GM12878 (cell line): ENCODE results near the gene MMP14. TPM values are rescaled to one million over a fixed set of nuclear protein-coding genes. Genes with fewer than 3 reads are reported as not detected.

ENCODE experiments used
- ATAC-seq: fragments of 200-7000 bp; cut with Tn5 transposase; 3 replicates; pipeline ENCODE4 v1.9.1; 2020; ENCODE audit warnings: mild to moderate bottlenecking, moderate library complexity
- BruUV-seq: library from RNA; stranded (reverse); fragments of 400-500 nt; replicated peaks from 2 replicates; lab custom pipeline; 2021; lab: Mats Ljungman, UMichigan
- CTCF ChIA-PET: fragments of 300-600 bp; sonication (Branson Sonifier 250); formaldehyde crosslinking; extraction: SDS; loops from one replicate; lab custom pipeline; 2021; ENCODE audit warnings: inconsistent platforms; lab: Yijun Ruan, JAX
- POLR2A ChIA-PET: fragments of 350-600 bp; formaldehyde crosslinking; extraction: SDS; loops from one replicate; lab custom pipeline; 2021; ENCODE audit warnings: inconsistent platforms; lab: Charles Lee
- RAD21 ChIA-PET: fragments of 300-600 bp; sonication (Branson Sonifier 250); formaldehyde crosslinking; loops from one replicate; lab custom pipeline; 2023; ENCODE audit warnings: antibody characterized with exemption; ENCODE audit not compliant: unreplicated experiment; lab: Charles Lee
- SMC1A ChIA-PET: fragments of 300-600 bp; sonication (Branson Sonifier 250); formaldehyde crosslinking; loops from one replicate; lab custom pipeline; 2023; ENCODE audit not compliant: unreplicated experiment, uncharacterized antibody; lab: Charles Lee
- DNase-seq: peaks from one replicate; pipeline ENCODE4 v3.0.0-alpha.2; 2011; ENCODE audit warnings: low read depth, low spot score
- FAIRE-seq: peaks from 3 replicates; lab custom pipeline; 2011; peaks lifted over from hg19 to GRCh38; lab: Jason Lieb, UNC
- H2AFZ ChIP-seq: 2 replicates; pipeline ENCODE4 v1.6.0; 2011; ENCODE audit warnings: low read depth, low read length, control low read depth; ENCODE audit not compliant: control insufficient read depth
- H3K27ac ChIP-seq: 2 replicates; pipeline ENCODE4 v1.5.1; 2011; ENCODE audit warnings: control low read depth; ENCODE audit not compliant: control insufficient read depth, insufficient read depth
- H3K27me3 ChIP-seq, 2 experiments: replicated peaks in 1 of 2; 2 replicates each; pipeline versions ENCODE4 v1.6.0 to v1.6.1; 2011; ENCODE audit warnings: low read length in 1 of 2; ENCODE audit not compliant: control insufficient read depth in 2 of 2, insufficient read depth in 2 of 2
- H3K36me3 ChIP-seq, 2 experiments: 2 replicates each; pipeline ENCODE4 v1.5.1; 2011; ENCODE audit warnings: low read length in 1 of 2; ENCODE audit not compliant: control insufficient read depth in 2 of 2, insufficient read depth in 2 of 2
- H3K4me1 ChIP-seq: 2 replicates; pipeline ENCODE4 v1.6.1; 2011; ENCODE audit warnings: mild to moderate bottlenecking, low read length, moderate library complexity, mixed read lengths; ENCODE audit not compliant: control insufficient read depth, insufficient read depth
- H3K4me2 ChIP-seq: 2 replicates; pipeline ENCODE4 v1.6.0; 2011; ENCODE audit warnings: control low read depth; ENCODE audit not compliant: control insufficient read depth, insufficient read depth
- H3K4me3 ChIP-seq: fragments of 200-600 bp; sonication (generic); 2 replicates; pipeline ENCODE4 v1.5.1; 2016
- H3K79me2 ChIP-seq: 2 replicates; pipeline ENCODE4 v1.6.0; 2011; ENCODE audit warnings: low read length; ENCODE audit not compliant: control insufficient read depth, insufficient read depth
- H3K9ac ChIP-seq: 2 replicates; pipeline ENCODE4 v1.8.0; 2011; ENCODE audit warnings: low read length, control low read depth, mixed read lengths; ENCODE audit not compliant: control insufficient read depth, insufficient read depth
- H3K9me3 ChIP-seq: replicated peaks from 3 replicates; pipeline ENCODE4 v1.5.1; 2011; ENCODE audit warnings: mild to moderate bottlenecking, low read length; ENCODE audit not compliant: control insufficient read depth, insufficient read depth
- H4K20me1 ChIP-seq: 2 replicates; pipeline ENCODE4 v1.6.0; 2011; ENCODE audit not compliant: control insufficient read depth, insufficient read depth
- ATF3 ChIP-seq: IDR thresholded peaks from 2 replicates; pipeline ENCODE4 v1.6.1; 2011; ENCODE audit warnings: low read depth, mild to moderate bottlenecking, low read length, moderate library complexity, borderline replicate concordance; ENCODE audit errors: extremely low read depth
- ATF7 ChIP-seq: fragments of 450-650 bp; IDR thresholded peaks from 2 replicates; pipeline ENCODE4 v1.6.1; 2016; ENCODE audit warnings: low read depth, mild to moderate bottlenecking
- BACH1 ChIP-seq: fragments of 450-650 bp; IDR thresholded peaks from 2 replicates; pipeline ENCODE4 v1.6.1; 2017; ENCODE audit warnings: mild to moderate bottlenecking, borderline replicate concordance
- CTCF ChIP-seq, 3 experiments: IDR thresholded peaks in 2 of 3; conservative IDR thresholded peaks in 1 of 3; 2 replicates each; pipeline ENCODE4 v1.5.1; 2011; ENCODE audit warnings: low read depth in 3 of 3, low read length in 3 of 3, mild to moderate bottlenecking in 3 of 3, control low read depth in 2 of 3, moderate library complexity in 2 of 3, inconsistent platforms in 1 of 3, mixed read lengths in 1 of 3; ENCODE audit not compliant: control insufficient read depth in 2 of 3, insufficient read depth in 1 of 3; ENCODE audit errors: extremely low read depth in 1 of 3
- E2F4 ChIP-seq: IDR thresholded peaks from 2 replicates; pipeline ENCODE4 v1.6.1; 2012; ENCODE audit warnings: low read depth, low read length, improper control_type of control experiment
- KAT2A ChIP-seq: conservative IDR thresholded peaks from 2 replicates; pipeline ENCODE4 v1.6.1; 2011; ENCODE audit warnings: low read depth, low read length; ENCODE audit not compliant: control insufficient read depth
- NBN ChIP-seq: fragments of 450-650 bp; IDR thresholded peaks from 2 replicates; pipeline ENCODE4 v1.6.1; 2016
- NFXL1 ChIP-seq: fragments of 450-650 bp; IDR thresholded peaks from 2 replicates; pipeline ENCODE4 v1.6.1; 2017; ENCODE audit warnings: antibody characterized with exemption, mild to moderate bottlenecking, borderline replicate concordance
- PAX8 ChIP-seq: fragments of 450-650 bp; IDR thresholded peaks from 2 replicates; pipeline ENCODE4 v1.6.1; 2017; ENCODE audit warnings: mild to moderate bottlenecking, moderate library complexity
- PKNOX1 ChIP-seq: fragments of 450-650 bp; IDR thresholded peaks from 2 replicates; pipeline ENCODE4 v1.6.1; 2016; ENCODE audit warnings: mild to moderate bottlenecking
- RELA ChIP-seq: fragments of 450-650 bp; IDR thresholded peaks from 2 replicates; pipeline ENCODE4 v1.8.0; 2014; ENCODE audit warnings: borderline replicate concordance; ENCODE audit not compliant: partially characterized antibody
- RUNX3 ChIP-seq: IDR thresholded peaks from 2 replicates; pipeline ENCODE4 v1.6.1; 2012; ENCODE audit warnings: low read length, inconsistent platforms
- SMARCA5 ChIP-seq: fragments of 450-650 bp; IDR thresholded peaks from 2 replicates; pipeline ENCODE4 v1.6.1; 2017; ENCODE audit warnings: mild to moderate bottlenecking
- SPI1 ChIP-seq: IDR thresholded peaks from 2 replicates; pipeline ENCODE4 v1.6.1; 2011; ENCODE audit warnings: low read depth, mild to moderate bottlenecking, low read length, moderate library complexity, borderline replicate concordance; ENCODE audit not compliant: insufficient read depth
- ZBTB33 ChIP-seq: fragments of 450-650 bp; IDR thresholded peaks from 2 replicates; pipeline ENCODE4 v1.6.1; 2017; ENCODE audit warnings: mild to moderate bottlenecking
- ZNF207 ChIP-seq: fragments of 450-650 bp; IDR thresholded peaks from 2 replicates; pipeline ENCODE4 v1.6.1; 2014; ENCODE audit warnings: antibody characterized with exemption, mild to moderate bottlenecking, borderline replicate concordance
- WGBS: methylation state at CpG from one replicate; pipeline ENCODE4 v1.1.6; 2016; ENCODE audit warnings: low lambda C conversion rate; ENCODE audit not compliant: insufficient replicate concordance, insufficient coverage; ENCODE audit errors: missing lambda C conversion rate; 5-methylcytosine and 5-hydroxymethylcytosine counted together
- in situ Hi-C: fragments of 300-500 bp; cut with MboI; formaldehyde crosslinking; loops from 9 replicates; pipeline ENCODE4 v1.14.3; 2018; ENCODE audit warnings: mixed read lengths
- intact Hi-C: fragments of 100-400 bp; cut with micrococcal nuclease; formaldehyde crosslinking; loops from one replicate; pipeline ENCODE4 v1.14.2; 2022; ENCODE audit not compliant: unreplicated experiment
- polyA plus RNA-seq, 11 experiments: library from polyadenylated mRNA; depleted of rRNA in 4 of 11; unstranded in 6 of 11; stranded (reverse) in 5 of 11; fragments of >200 nt; fragmentation: Nextera tagmentation in 4 of 11; fragmentation: Illumina TruSeq in 1 of 11; extraction: Ambion mirVana in 4 of 11; extraction: Trizol in 1 of 11; gene quantifications; 1 replicate in 1 of 11; 2 replicates in 10 of 11; pipeline versions ENCODE4 v1.2.1 to v1.2.3, GENCODE V29; 2011 to 2016; ENCODE audit warnings: inconsistent platforms in 2 of 11, missing spikeins in 2 of 11, low read depth in 1 of 11
- total RNA-seq, 4 experiments: library from RNA; depleted of rRNA in 3 of 4; stranded (reverse); fragments of >200 nt in 3 of 4; fragmentation: Illumina TruSeq in 1 of 4; extraction: Trizol in 1 of 4; gene quantifications; 2 replicates each; pipeline versions ENCODE4 v1.2.1 to v1.2.3, GENCODE V29; 2013 to 2021

MMP14 gene
- total and polyA plus RNA-seq, 10 of the 15 experiments (the other 5 are each of a cell fraction or from before 2014, with no cell fraction given), result 0.31 to 1.9 (median 0.70) TPM; not detected in 2

- ChIA-PET RAD21 (interaction anchor here (0.8 to 5.3 kb wide), 17 partner anchors 8 to 310 kb away, joined by 3 to 41 read pairs (median 6); partner anchors contain the start of gene RBM23), CTCF (interaction anchor here (0.6 to 15.1 kb wide), 29 partner anchors 8 to 435 kb away, joined by 3 to 324 read pairs (median 4); partner anchors contain the start of genes MRPL52 and OXA1L), POLR2A (interaction anchor here (0.6 to 2.5 kb wide), 6 partner anchors 9 to 54 kb away, joined by 3 to 18 read pairs (median 5); no protein-coding TSS in a partner anchor), SMC1A (interaction anchor here (0.7 to 7.6 kb wide), 19 partner anchors 8 to 249 kb away, joined by 3 to 104 read pairs (median 6); partner anchors contain the start of gene OXA1L)
- Histone ChIP-seq H3K9me3 (no peaks in the 10 kb centered on the region), H3K27ac (peak overlapping the region; percentile 74), H2AFZ (peak overlapping the region; percentile 82), H3K79me2 (peaks cover 13% of the 10 kb centered on the region), H3K4me1 (peaks cover 35% of the 10 kb centered on the region), H3K4me2 (peak overlapping the region; percentile 98), H3K9ac (peak overlapping the region; percentile 67), H4K20me1 (no peaks in the 10 kb centered on the region), H3K4me3 (peak overlapping the region; percentile 40), H3K27me3 (no peaks in the 10 kb centered on the region), H3K36me3 (no peaks in the 10 kb centered on the region)
- intact Hi-C loops, result loop anchor here (1.0 kb wide), 1 partner anchor 42 kb away; no protein-coding TSS in a partner anchor
- peak; percentile 43 for ATAC-seq
- in situ Hi-C loops, result no loop called here
- BruUV-seq, result no TSS peak
- no peak for DNase-seq
- FAIRE-seq, result no peak
- WGBS, result under 1% methylated on average over 10 of the region's 10 CpGs
- TF ChIP-seq PAX8 (no peak), ATF3 (no peak), RUNX3 (no peak), ATF7 (no peak), ZNF207 (no peak), SMARCA5 (no peak), RELA (no peak), SPI1 (no peak; the same call in 1 of the 2 replicates), ZBTB33 (no peak), NBN (no peak), PKNOX1 (peak; percentile 41; the same call in 1 of the 2 replicates), KAT2A (no peak), BACH1 (no peak), NFXL1 (no peak), E2F4 (no peak), CTCF (IDR thresholded peaks at IDR 0.05 in 2 of 3, conservative IDR thresholded peaks at IDR 0.05 in 1 of 3; ENCODE audit: control insufficient read depth in 2 of 3, extremely low read depth in 1 of 3, insufficient read depth in 1 of 3, low read depth in 3 of 3, low read length in 3 of 3) (no peak)
These were observed 17.0 kb upstream of the MMP14 start for GRCh38 chr14:22819151-22819988.
